ENCODE results near the gene ACVR1.
"Not testable (repeated sequence)": the region's sequence is repeated elsewhere in the genome, so short reads cannot be mapped to it uniquely, and the experiment has no call there.

The ACVR1 gene

DNA sequence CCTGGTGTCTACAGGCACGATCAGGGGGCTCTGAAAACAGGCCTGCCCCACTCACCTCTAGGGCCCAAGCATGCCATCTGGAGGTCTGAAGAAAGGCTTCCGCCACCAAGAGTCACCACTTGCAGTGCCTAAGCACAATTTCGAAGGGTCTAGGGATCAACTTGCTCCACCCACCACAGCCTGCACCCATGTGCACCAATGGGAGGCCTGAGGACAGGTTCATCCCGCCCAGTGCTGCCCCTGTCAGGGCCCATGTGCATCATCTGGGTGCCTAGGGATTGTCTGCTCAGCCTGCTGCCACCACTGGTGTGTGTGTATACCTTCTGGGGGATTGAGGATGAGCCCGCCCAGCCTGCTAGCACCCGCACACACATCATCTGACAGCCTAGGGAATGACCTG is 126.4 kb downstream of the ACVR1 start:
- DNase-seq = no peak

GRCh38 chr2:157748371-157749142 is 127.6 kb downstream of the ACVR1 start:
- no peak for DNase-seq

GRCh38 chr2:157747695-157748370 is 128.3 kb downstream of the ACVR1 start:
- DNase-seq = no peak

DNA sequence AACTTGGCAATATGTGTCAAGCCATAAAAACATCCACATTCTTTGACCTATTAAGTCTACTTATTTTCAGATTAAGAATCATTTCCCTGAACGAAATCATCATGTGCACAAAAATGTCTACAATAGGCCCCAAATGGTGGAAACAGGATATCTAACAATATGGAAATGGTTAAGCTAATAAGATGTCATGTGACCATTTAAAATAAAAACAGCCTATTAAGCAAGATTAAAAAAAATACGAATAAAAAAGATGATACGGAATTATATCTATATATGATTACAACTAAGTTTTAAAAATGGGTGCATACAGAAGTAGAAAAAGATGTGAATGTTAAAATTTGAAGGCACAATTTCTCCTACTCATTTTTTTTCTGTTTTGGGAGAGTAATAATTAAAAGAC is 128.8 kb downstream of the ACVR1 start:
- DNase-seq = no peak

DNA sequence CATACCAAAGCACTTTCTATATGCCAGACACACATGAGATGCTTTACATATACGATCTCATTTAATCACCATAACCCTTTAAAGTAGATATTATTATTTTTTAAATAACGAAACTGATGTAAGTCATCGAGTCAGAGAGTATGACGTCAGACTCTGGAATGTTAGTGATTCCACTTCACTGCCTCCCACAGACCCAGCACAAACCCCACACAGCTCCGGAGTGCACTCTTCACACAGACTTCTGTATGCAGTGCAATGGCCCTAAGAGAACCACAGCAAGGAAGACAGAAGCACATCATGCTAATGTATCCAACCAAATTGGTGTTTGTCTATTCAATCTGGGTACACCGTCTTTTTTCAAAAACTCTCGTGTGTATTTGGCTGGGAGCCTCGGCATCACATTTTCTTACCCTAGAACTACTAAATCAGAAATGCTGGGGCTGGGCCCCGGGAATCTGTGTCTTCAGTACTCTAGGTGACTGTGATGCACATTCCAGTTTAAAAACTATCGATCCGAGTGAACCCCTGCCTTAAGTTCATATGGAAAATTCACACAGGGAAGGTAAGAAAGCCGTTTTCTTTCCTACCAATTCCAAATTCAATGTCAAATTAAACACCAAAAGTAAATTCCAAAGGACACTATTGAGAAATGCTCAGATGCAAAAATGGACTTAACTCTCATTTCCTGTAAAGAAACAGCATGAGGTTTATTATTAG is 129.7 kb downstream of the ACVR1 start:
- no peak for DNase-seq

DNA sequence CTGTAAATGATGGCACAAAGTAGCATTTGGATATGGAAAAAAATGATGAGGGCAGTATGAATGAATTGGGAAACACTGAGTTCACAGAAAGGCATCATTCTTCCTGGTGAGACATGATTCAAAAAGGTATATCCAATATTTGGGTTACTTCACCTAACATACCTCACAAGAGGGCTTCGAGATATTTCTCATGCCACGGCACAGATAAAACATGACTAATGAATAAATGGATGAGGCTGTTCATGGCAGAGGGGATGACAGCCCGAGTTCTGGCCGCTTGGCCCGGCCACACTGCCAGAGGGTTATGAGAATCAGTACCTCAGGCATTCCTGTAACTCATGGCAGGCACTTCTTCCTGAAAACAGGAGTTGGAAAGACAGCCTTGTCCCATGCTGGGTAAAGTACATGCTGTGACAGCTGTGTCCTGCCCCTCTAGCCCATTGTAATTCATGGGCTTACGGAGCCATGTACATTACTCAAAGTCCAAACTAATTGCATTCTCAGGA is 131.5 kb downstream of the ACVR1 start:
- DNase-seq = no peak

GRCh38 chr2:157743051-157743450 is 133.1 kb downstream of the ACVR1 start:
- DNase-seq = no peak

GRCh38 chr2:157741819-157742484 is 134.2 kb downstream of the ACVR1 start:
- no peak for DNase-seq

DNA sequence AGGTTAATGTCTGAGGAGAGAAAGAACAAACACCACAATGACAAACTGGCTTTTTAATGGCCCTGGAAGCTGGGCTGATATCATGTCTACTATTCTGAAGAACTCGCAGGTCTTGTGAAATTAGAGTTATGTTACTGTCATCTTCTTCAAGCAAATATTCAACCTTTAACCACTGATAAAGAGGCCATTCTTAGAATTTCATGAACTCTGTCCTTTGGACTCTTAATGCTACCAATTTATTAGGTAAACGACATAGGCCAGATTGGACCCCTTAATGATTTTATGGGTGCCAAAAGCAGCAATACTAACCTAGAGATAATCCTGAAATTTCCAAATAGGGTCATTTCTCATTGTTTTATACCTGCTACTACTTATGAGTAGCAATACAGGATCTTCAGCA is 138.5 kb downstream of the ACVR1 start:
- no peak for DNase-seq

DNA sequence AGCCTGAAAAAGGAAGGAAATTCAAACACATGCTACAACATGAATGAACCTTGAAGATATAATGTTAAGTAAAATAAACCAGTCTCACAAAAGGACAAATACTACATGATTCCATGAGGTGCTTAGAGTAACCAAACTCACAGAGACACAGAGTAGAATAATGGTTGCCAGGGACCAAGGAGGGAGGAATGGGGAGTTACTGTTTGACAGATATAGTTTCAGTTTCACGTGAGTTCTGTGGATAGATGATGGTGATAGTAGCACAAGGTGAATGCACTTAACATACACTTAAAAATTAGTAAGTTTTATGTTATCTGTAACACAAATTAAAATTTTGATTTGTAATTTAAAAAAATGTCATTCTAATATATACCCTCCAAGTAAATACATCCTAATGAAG is 140.6 kb downstream of the ACVR1 start:
- DNase-seq = no peak

GRCh38 chr2:157733263-157733662 is 142.9 kb downstream of the ACVR1 start:
- DNase-seq = no peak

- no peak for DNase-seq
Measured at GRCh38 chr2:157732596-157732995, 143.5 kb downstream of the ACVR1 start.

GRCh38 chr2:157727693-157728092 is 148.4 kb downstream of the ACVR1 start:
- DNase-seq = no peak

GRCh38 chr2:157726946-157727345 is 149.2 kb downstream of the ACVR1 start:
- DNase-seq = no peak

DNA sequence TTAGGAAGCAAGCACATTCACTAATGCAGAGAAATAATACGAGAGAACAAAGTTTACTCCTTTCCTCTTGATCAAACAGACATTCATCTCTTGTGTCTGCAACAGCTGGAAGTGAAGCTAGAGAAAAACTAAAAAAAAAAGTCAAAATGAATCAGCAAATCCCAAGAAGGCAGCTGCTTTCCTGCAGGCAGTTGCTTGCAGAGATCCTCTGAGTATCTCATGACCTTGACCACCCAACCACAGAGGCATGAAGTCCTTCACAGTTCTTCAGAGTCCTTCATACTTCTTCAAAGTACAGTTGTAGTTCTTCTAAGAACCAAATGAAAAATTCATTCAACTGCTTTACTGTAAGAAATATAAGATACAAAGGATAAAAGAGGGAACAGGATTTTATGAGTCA is 150.3 kb downstream of the ACVR1 start:
- no peak for DNase-seq

DNA sequence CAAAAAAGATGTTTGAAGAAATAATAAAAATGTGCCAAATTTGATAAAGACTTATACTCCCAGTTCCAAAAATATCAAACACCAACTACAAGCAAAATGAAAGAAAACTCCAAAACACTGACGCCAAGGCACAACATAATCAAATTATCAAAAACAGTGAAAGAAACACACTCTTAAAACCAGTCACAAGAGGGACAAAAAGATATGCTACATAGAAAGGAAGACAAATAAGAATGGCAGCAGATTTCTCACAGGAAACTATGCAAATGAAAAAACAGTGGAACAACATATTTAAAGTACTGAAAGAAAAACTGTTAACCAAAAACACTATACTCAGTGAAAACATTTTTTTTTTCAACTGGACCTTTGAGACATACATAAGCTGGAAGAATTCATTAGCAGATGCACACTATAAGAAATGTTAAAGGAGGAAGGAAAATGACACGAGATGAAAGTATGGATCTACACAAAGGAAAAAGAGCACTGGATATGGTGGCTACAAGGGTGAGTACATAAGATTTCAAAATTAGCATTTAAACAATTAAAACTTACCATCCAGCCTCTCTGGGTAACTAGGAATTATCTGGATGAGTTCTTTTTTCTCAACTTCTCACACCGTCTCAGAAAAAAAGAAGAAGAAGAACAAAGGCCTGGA is 153.4 kb downstream of the ACVR1 start:
- no peak for DNase-seq

DNA sequence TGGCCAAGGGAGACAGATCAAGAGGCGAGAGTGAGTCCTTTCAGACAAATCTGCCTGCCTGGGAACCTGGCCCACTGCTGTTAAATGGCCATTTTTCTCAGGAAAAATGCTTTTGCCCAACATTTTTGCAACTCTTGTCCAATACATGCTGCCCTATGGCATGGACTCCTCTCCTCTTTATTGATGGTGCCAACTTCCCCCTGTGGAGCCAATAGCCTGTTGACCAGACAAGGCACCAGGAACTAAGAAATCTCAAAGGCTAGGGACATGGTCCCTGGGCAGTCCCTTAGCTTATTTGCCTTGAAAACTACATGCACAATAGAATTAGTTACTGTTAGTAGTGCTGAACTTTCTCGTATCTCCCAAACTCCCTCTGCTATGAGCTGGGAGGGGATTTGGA is 155.6 kb downstream of the ACVR1 start:
- no peak for DNase-seq

DNA sequence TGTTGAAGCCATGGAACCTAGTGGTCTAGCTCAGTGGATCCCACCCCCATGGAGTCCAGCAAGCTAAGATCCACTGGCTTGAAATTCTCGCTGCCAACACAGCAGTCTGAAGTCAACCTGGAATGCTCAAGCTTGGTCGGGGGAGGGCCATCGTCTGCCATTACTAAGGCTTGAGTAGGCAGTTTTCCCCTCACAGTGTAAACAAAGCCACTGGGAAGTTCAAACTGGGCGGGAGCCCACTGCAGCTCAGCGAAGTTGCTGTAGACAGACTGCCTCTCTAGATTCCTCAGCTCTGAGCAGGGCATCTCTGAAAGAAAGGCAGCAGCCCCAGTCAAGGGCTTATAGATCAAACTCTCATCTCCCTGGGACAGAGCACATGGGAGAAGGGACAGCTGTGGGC is 171.5 kb downstream of the ACVR1 start:
- DNase-seq = not testable (repeated sequence)

DNA sequence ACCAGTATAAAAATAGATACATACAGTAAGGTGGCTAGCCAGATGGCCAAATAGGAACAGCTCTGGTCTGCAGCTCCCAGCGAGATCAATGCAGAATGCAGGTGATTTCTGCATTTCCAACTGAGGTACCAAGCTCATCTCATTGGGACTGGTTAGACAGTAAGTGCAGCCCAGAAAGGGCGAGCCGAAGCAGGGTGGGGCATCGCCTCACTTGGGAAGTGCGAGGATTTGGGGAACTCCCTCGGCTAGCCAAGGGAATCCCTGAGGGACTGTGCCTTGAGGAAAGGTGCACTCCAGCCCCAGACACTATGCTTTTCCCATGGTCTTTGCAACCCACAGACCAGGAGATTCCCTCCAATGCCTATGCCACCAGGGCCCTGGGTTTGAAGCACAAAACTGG is 172.0 kb downstream of the ACVR1 start:
- not testable (repeated sequence) for DNase-seq

GRCh38 chr2:157699806-157700205 is 176.3 kb downstream of the ACVR1 start:
- DNase-seq = no peak

DNA sequence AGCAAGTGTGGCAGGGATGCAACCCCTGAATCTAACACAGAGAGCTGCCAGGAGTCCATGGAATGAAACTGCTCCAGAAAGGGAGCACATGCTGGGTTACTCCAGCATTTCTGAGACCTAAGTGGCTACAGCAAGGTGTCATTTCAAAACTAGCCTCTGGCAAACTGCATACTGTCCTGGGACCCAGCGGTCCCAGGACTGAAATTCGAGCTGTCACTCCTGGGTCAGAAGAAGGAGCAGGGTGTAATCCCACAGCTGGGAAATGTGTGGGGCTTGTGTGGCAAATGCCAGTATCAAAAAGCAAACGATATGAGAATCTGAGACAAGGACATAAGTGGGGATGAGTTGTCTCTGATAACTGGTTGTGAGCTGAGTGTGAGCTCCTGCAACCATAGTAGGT is 177.1 kb downstream of the ACVR1 start:
- DNase-seq = no peak

GRCh38 chr2:157698430-157698829 is 177.7 kb downstream of the ACVR1 start:
- DNase-seq = no peak

GRCh38 chr2:157696036-157696435 is 180.1 kb downstream of the ACVR1 start:
- no peak for DNase-seq
